SK-N-SH (cell line): Measurements from ENCODE around the gene NOD1. TPM values are rescaled to one million over a fixed set of nuclear protein-coding genes. Genes with fewer than 3 reads are reported as not detected.

Source experiments
- CTCF ChIA-PET: fragments of 300-600, 350-600 bp; formaldehyde crosslinking; extraction: SDS; loops from one replicate; lab custom pipeline; 2021; lab: Yijun Ruan, JAX
- POLR2A ChIA-PET: fragments of 350-600 bp; sonication (Branson Sonifier 250); formaldehyde crosslinking; extraction: SDS; loops from one replicate; lab custom pipeline; 2020; ENCODE audit warnings: antibody characterized with exemption, inconsistent platforms; lab: Yijun Ruan, JAX
- DNase-seq: peaks from one replicate; pipeline ENCODE4 v3.0.0; 2012
- H2AFZ ChIP-seq: fragments of 200-600 bp; sonication (generic); 2 replicates; pipeline ENCODE4 v1.8.1; 2016; ENCODE audit warnings: antibody characterized with exemption, mild to moderate bottlenecking, low read depth
- H3F3A ChIP-seq: fragments of 200-600 bp; sonication (generic); replicated peaks from 2 replicates; pipeline ENCODE3; 2016; ENCODE audit warnings: antibody characterized with exemption, mild to moderate bottlenecking; ENCODE audit not compliant: insufficient read depth
- H3K27ac ChIP-seq, 2 experiments: fragments of 200-500 bp in 1 of 2; fragments of 200-600 bp in 1 of 2; sonication (Bioruptor generic) in 1 of 2; sonication (generic), shearing (Covaris generic) in 1 of 2; 2 replicates each; pipeline versions ENCODE4 v1.5.1 to v1.6.1; 2014 to 2016; ENCODE audit warnings: low read depth in 2 of 2, inconsistent platforms in 1 of 2, low read length in 1 of 2, mild to moderate bottlenecking in 1 of 2, mixed read lengths in 1 of 2
- H3K27me3 ChIP-seq: fragments of 200-600 bp; sonication (generic), shearing (Covaris generic); 2 replicates; pipeline ENCODE4 v1.6.1; 2016; ENCODE audit warnings: mixed run types; ENCODE audit not compliant: insufficient read depth
- H3K36me3 ChIP-seq, 2 experiments: fragments of 200-500 bp in 1 of 2; fragments of 200-600 bp in 1 of 2; sonication (Bioruptor generic) in 1 of 2; sonication (generic) in 1 of 2; replicated peaks in 1 of 2; 2 replicates each; pipeline versions ENCODE3 to v1.5.1; 2014 to 2016; ENCODE audit warnings: low read length in 1 of 2, mild to moderate bottlenecking in 1 of 2; ENCODE audit not compliant: insufficient read depth in 2 of 2, control insufficient read depth in 1 of 2
- H3K4me1 ChIP-seq, 2 experiments: fragments of 200-500 bp in 1 of 2; fragments of 200-600 bp in 1 of 2; sonication (Bioruptor generic) in 1 of 2; sonication (generic), shearing (Covaris generic) in 1 of 2; 2 replicates each; pipeline versions ENCODE4 v1.5.1 to v1.6.1; 2014 to 2016; ENCODE audit warnings: low read depth in 1 of 2, low read length in 1 of 2, mixed run types in 1 of 2; ENCODE audit not compliant: insufficient read depth in 2 of 2, control insufficient read depth in 1 of 2
- H3K4me2 ChIP-seq: fragments of 200-600 bp; sonication (generic), shearing (Covaris generic); 2 replicates; pipeline ENCODE4 v1.6.1; 2017; ENCODE audit warnings: mixed run types
- H3K4me3 ChIP-seq, 2 experiments: fragments of 200-500 bp in 1 of 2; fragments of 200-600 bp in 1 of 2; sonication (Bioruptor generic) in 1 of 2; sonication (generic), shearing (Covaris generic) in 1 of 2; 2 replicates each; pipeline versions ENCODE4 v1.5.1 to v1.8.1; 2014 to 2016; ENCODE audit warnings: low read depth in 2 of 2, inconsistent platforms in 1 of 2, low read length in 1 of 2, mild to moderate bottlenecking in 1 of 2, mixed read lengths in 1 of 2, moderate library complexity in 1 of 2
- H3K79me2 ChIP-seq: fragments of 200-600 bp; sonication (generic); 2 replicates; pipeline ENCODE4 v1.8.1; 2017; ENCODE audit warnings: mild to moderate bottlenecking; ENCODE audit not compliant: insufficient read depth
- H3K9ac ChIP-seq: fragments of 200-600 bp; sonication (generic); 2 replicates; pipeline ENCODE4 v1.6.1; 2017; ENCODE audit warnings: mixed run types
- H3K9me2 ChIP-seq: fragments of 200-600 bp; sonication (generic); 2 replicates; pipeline ENCODE4 v1.6.1; 2017; ENCODE audit warnings: mixed run types
- H3K9me3 ChIP-seq: fragments of 200-600 bp; sonication (generic); 2 replicates; pipeline ENCODE4 v1.6.1; 2017; ENCODE audit warnings: mixed run types, mild to moderate bottlenecking, moderate library complexity
- H4K20me1 ChIP-seq: fragments of 200-600 bp; sonication (generic); 2 replicates; pipeline ENCODE4 v1.6.1; 2017; ENCODE audit warnings: mild to moderate bottlenecking, mixed run types; ENCODE audit not compliant: insufficient read depth
- ELF1 ChIP-seq: IDR thresholded peaks from 2 replicates; pipeline ENCODE4 v1.4.0; 2012
- EZH2phosphoT487 ChIP-seq: fragments of 200-600 bp; sonication (generic); IDR thresholded peaks from 2 replicates; pipeline ENCODE4 v1.6.1; 2017; ENCODE audit warnings: low read depth, mixed run types, mild to moderate bottlenecking, antibody characterized with exemption, moderate library complexity, borderline replicate concordance
- FOSL2 ChIP-seq: IDR thresholded peaks from 2 replicates; pipeline ENCODE4 v1.4.0; 2012; ENCODE audit warnings: low read depth, mild to moderate bottlenecking, moderate library complexity, borderline replicate concordance
- FOXJ3 ChIP-seq: sonication (generic); formaldehyde crosslinking; IDR thresholded peaks from 2 replicates; pipeline ENCODE4 v1.5.1; 2020; ENCODE audit warnings: mild to moderate bottlenecking, missing genetic modification reagents
- FOXM1 ChIP-seq: IDR thresholded peaks from 2 replicates; pipeline ENCODE4 v1.4.0; 2012; ENCODE audit warnings: low read depth, mild to moderate bottlenecking
- MAX ChIP-seq: IDR thresholded peaks from 2 replicates; pipeline ENCODE4 v1.4.0; 2012; ENCODE audit warnings: low read depth
- MEF2A ChIP-seq: IDR thresholded peaks from 2 replicates; pipeline ENCODE4 v1.4.0; 2012; ENCODE audit warnings: low read depth, borderline replicate concordance
- MXI1 ChIP-seq: IDR thresholded peaks from 2 replicates; pipeline ENCODE4 v1.6.1; 2012; ENCODE audit warnings: mild to moderate bottlenecking, low read depth, low read length, improper control_type of control experiment
- NFIC ChIP-seq: IDR thresholded peaks from 2 replicates; pipeline ENCODE4 v1.4.0; 2012; ENCODE audit warnings: borderline replicate concordance
- NRF1 ChIP-seq: IDR thresholded peaks from 2 replicates; pipeline ENCODE4 v1.6.1; 2012; ENCODE audit warnings: low read depth, mild to moderate bottlenecking, low read length
- PBX3 ChIP-seq: IDR thresholded peaks from 2 replicates; pipeline ENCODE4; 2012
- POLR2AphosphoS5 ChIP-seq: IDR thresholded peaks from 2 replicates; pipeline ENCODE4 v1.6.1; 2012; ENCODE audit warnings: low read depth, low read length
- RFX5 ChIP-seq: IDR thresholded peaks from 2 replicates; pipeline ENCODE4 v1.6.1; 2012; ENCODE audit warnings: mild to moderate bottlenecking, improper control_type of control experiment, low read length
- RXRA ChIP-seq: IDR thresholded peaks from 2 replicates; pipeline ENCODE4 v1.4.0; 2012; ENCODE audit warnings: low read depth, mild to moderate bottlenecking, borderline replicate concordance
- SIN3A ChIP-seq: IDR thresholded peaks from 2 replicates; pipeline ENCODE4 v1.6.1; 2012; ENCODE audit warnings: low read depth, mild to moderate bottlenecking, low read length, moderate library complexity, borderline replicate concordance
- SMC3 ChIP-seq: IDR thresholded peaks from 2 replicates; pipeline ENCODE4 v1.6.1; 2012; ENCODE audit warnings: low read depth, low read length, improper control_type of control experiment
- TCF12 ChIP-seq: IDR thresholded peaks from 2 replicates; pipeline ENCODE4 v1.4.0; 2012
- TEAD4 ChIP-seq: IDR thresholded peaks from 2 replicates; pipeline ENCODE4 v1.4.0; 2012; ENCODE audit warnings: mild to moderate bottlenecking, borderline replicate concordance; ENCODE audit not compliant: insufficient read depth
- USF1 ChIP-seq: IDR thresholded peaks from 2 replicates; pipeline ENCODE4 v1.4.0; 2012; ENCODE audit warnings: low read depth, borderline replicate concordance
- WGBS: methylation state at CpG from one replicate; pipeline ENCODE4 v1.1.6; 2017; ENCODE audit warnings: low lambda C conversion rate; 5-methylcytosine and 5-hydroxymethylcytosine counted together
- polyA plus RNA-seq, 3 experiments: library from polyadenylated mRNA; depleted of rRNA; stranded (reverse); fragments of >200 nt; gene quantifications; 2 replicates each; pipeline ENCODE4 v1.2.3, GENCODE V29; 2012
- TF ChIP-seq, protein P1 (sequence below): fragments of 150-350 bp; IDR thresholded peaks from 2 replicates; pipeline ENCODE4 v1.6.1; 2016; ENCODE audit warnings: mild to moderate bottlenecking, low read depth, low read length

Gene NOD1
- polyA plus RNA-seq, 1 of the 3 experiments (the other 2 are of a cell fraction): 5.5 TPM

GRCh38 chr7:30526163-30526562, 47.6 kb upstream of the NOD1 start:
- no peak overlapping the region for H3K4me3 ChIP-seq
- no peaks in the 10 kb centered on the region for H3K9me3 ChIP-seq
- H3K9ac ChIP-seq: no peak overlapping the region
- H3K27me3 ChIP-seq: no peaks in the 10 kb centered on the region
- H3K4me1 ChIP-seq: no peaks in the 10 kb centered on the region; a peak in 1 of 4 replicates
- H4K20me1 ChIP-seq: no peaks in the 10 kb centered on the region
- WGBS: 93% methylated on average over 4 of the region's 4 CpGs
- H2AFZ ChIP-seq: no peak overlapping the region
- H3K4me2 ChIP-seq: no peak overlapping the region
- no peaks in the 10 kb centered on the region for H3K79me2 ChIP-seq
- H3K9me2 ChIP-seq: no peaks in the 10 kb centered on the region
- ChIA-PET CTCF (interaction anchor here (1.6 kb wide), 1 partner anchor 16 kb away, joined by 7 read pairs; no protein-coding TSS in a partner anchor), POLR2A (no interaction called here)
- TF ChIP-seq MXI1 (no peak), TCF12 (no peak), PBX3 (no peak), SMC3 (no peak)
- H3K27ac ChIP-seq: no peak overlapping the region
- H3F3A ChIP-seq: no peaks in the 10 kb centered on the region
- H3K36me3 ChIP-seq: peaks cover 0 to 3% of the 10 kb centered on the region in 2 experiments
- DNase-seq: no peak

DNA sequence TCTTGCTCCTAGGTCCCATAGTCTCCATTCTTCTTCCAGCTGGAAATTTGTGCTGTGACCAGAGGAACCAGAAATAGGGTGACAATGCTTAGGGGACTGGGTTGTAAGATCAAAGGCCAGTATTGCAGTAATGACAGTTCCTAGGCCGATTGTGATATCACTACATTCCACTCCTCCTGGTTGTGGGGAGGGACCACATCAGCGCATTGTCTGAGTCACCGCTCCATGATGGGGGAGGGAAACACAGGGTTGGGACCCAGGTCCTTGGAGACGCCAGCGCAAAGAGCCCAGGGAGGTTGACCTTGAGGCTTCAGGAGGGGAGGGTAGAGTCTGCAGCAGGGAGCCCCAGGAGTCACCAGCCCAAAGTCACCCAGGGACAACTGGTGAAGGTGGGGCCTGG, 46.8 kb upstream of the NOD1 start:
- POLR2A ChIA-PET: no interaction called here
- H4K20me1 ChIP-seq: no peaks in the 10 kb centered on the region
- no peak for TF ChIP-seq FOXM1
- TF ChIP-seq NRF1: no peak
- TF ChIP-seq EZH2phosphoT487: no peak
- TF ChIP-seq USF1: no peak
- TF ChIP-seq, protein P1, sequence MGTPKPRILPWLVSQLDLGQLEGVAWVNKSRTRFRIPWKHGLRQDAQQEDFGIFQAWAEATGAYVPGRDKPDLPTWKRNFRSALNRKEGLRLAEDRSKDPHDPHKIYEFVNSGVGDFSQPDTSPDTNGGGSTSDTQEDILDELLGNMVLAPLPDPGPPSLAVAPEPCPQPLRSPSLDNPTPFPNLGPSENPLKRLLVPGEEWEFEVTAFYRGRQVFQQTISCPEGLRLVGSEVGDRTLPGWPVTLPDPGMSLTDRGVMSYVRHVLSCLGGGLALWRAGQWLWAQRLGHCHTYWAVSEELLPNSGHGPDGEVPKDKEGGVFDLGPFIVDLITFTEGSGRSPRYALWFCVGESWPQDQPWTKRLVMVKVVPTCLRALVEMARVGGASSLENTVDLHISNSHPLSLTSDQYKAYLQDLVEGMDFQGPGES: no peak
- no peak for TF ChIP-seq FOSL2
- TF ChIP-seq MEF2A: no peak
- no peak for TF ChIP-seq FOXJ3 (CRISPR knock-in tag)
- TF ChIP-seq NFIC: no peak
- no peak for TF ChIP-seq RFX5
- TF ChIP-seq POLR2AphosphoS5: no peak
- TF ChIP-seq MAX: no peak
- no peak for TF ChIP-seq MXI1
- no peak for TF ChIP-seq RXRA
- TF ChIP-seq SIN3A: no peak
- TF ChIP-seq ELF1: no peak
- TF ChIP-seq TEAD4: no peak
- TF ChIP-seq, all 33 proteins: peak for 0
- DNase-seq: no peak
- no peaks in the 10 kb centered on the region for H3K27me3 ChIP-seq
- no peak overlapping the region for H3K4me3 ChIP-seq
- H2AFZ ChIP-seq: no peak overlapping the region
- no peak overlapping the region for H3K4me2 ChIP-seq
- H3K9me2 ChIP-seq: no peaks in the 10 kb centered on the region
- no peak overlapping the region for H3K9ac ChIP-seq
- peaks cover 0 to 3% of the 10 kb centered on the region in 2 experiments for H3K36me3 ChIP-seq
- H3F3A ChIP-seq: no peaks in the 10 kb centered on the region
- CTCF ChIA-PET: no interaction called here
- no peaks in the 10 kb centered on the region; a peak in 1 of 4 replicates for H3K4me1 ChIP-seq
- no peak overlapping the region for H3K27ac ChIP-seq
- WGBS: 91% methylated on average over 5 of the region's 5 CpGs
- H3K9me3 ChIP-seq: no peaks in the 10 kb centered on the region
- no peaks in the 10 kb centered on the region for H3K79me2 ChIP-seq
